SK-N-SH (cell line): ENCODE results near the gene CETN2. TPM values are rescaled to one million over a fixed set of nuclear protein-coding genes. Genes with fewer than 3 reads are reported as not detected.

Experiments
- CTCF ChIA-PET: fragments of 300-600, 350-600 bp; formaldehyde crosslinking; extraction: SDS; loops from one replicate; lab custom pipeline; 2021; lab: Yijun Ruan, JAX
- POLR2A ChIA-PET: fragments of 350-600 bp; sonication (Branson Sonifier 250); formaldehyde crosslinking; extraction: SDS; loops from one replicate; lab custom pipeline; 2020; ENCODE audit warnings: antibody characterized with exemption, inconsistent platforms; lab: Yijun Ruan, JAX
- DNase-seq: peaks from one replicate; pipeline ENCODE4 v3.0.0; 2012
- H2AFZ ChIP-seq: fragments of 200-600 bp; sonication (generic); 2 replicates; pipeline ENCODE4 v1.8.1; 2016; ENCODE audit warnings: antibody characterized with exemption, mild to moderate bottlenecking, low read depth
- H3F3A ChIP-seq: fragments of 200-600 bp; sonication (generic); replicated peaks from 2 replicates; pipeline ENCODE3; 2016; ENCODE audit warnings: antibody characterized with exemption, mild to moderate bottlenecking; ENCODE audit not compliant: insufficient read depth
- H3K27ac ChIP-seq, 2 experiments: fragments of 200-500 bp in 1 of 2; fragments of 200-600 bp in 1 of 2; sonication (Bioruptor generic) in 1 of 2; sonication (generic), shearing (Covaris generic) in 1 of 2; 2 replicates each; pipeline versions ENCODE4 v1.5.1 to v1.6.1; 2014 to 2016; ENCODE audit warnings: low read depth in 2 of 2, inconsistent platforms in 1 of 2, low read length in 1 of 2, mild to moderate bottlenecking in 1 of 2, mixed read lengths in 1 of 2
- H3K27me3 ChIP-seq: fragments of 200-600 bp; sonication (generic), shearing (Covaris generic); 2 replicates; pipeline ENCODE4 v1.6.1; 2016; ENCODE audit warnings: mixed run types; ENCODE audit not compliant: insufficient read depth
- H3K36me3 ChIP-seq, 2 experiments: fragments of 200-500 bp in 1 of 2; fragments of 200-600 bp in 1 of 2; sonication (Bioruptor generic) in 1 of 2; sonication (generic) in 1 of 2; replicated peaks in 1 of 2; 2 replicates each; pipeline versions ENCODE3 to v1.5.1; 2014 to 2016; ENCODE audit warnings: low read length in 1 of 2, mild to moderate bottlenecking in 1 of 2; ENCODE audit not compliant: insufficient read depth in 2 of 2, control insufficient read depth in 1 of 2
- H3K4me1 ChIP-seq, 2 experiments: fragments of 200-500 bp in 1 of 2; fragments of 200-600 bp in 1 of 2; sonication (Bioruptor generic) in 1 of 2; sonication (generic), shearing (Covaris generic) in 1 of 2; 2 replicates each; pipeline versions ENCODE4 v1.5.1 to v1.6.1; 2014 to 2016; ENCODE audit warnings: low read depth in 1 of 2, low read length in 1 of 2, mixed run types in 1 of 2; ENCODE audit not compliant: insufficient read depth in 2 of 2, control insufficient read depth in 1 of 2
- H3K4me2 ChIP-seq: fragments of 200-600 bp; sonication (generic), shearing (Covaris generic); 2 replicates; pipeline ENCODE4 v1.6.1; 2017; ENCODE audit warnings: mixed run types
- H3K4me3 ChIP-seq, 2 experiments: fragments of 200-500 bp in 1 of 2; fragments of 200-600 bp in 1 of 2; sonication (Bioruptor generic) in 1 of 2; sonication (generic), shearing (Covaris generic) in 1 of 2; 2 replicates each; pipeline versions ENCODE4 v1.5.1 to v1.8.1; 2014 to 2016; ENCODE audit warnings: low read depth in 2 of 2, inconsistent platforms in 1 of 2, low read length in 1 of 2, mild to moderate bottlenecking in 1 of 2, mixed read lengths in 1 of 2, moderate library complexity in 1 of 2
- H3K79me2 ChIP-seq: fragments of 200-600 bp; sonication (generic); 2 replicates; pipeline ENCODE4 v1.8.1; 2017; ENCODE audit warnings: mild to moderate bottlenecking; ENCODE audit not compliant: insufficient read depth
- H3K9ac ChIP-seq: fragments of 200-600 bp; sonication (generic); 2 replicates; pipeline ENCODE4 v1.6.1; 2017; ENCODE audit warnings: mixed run types
- H3K9me2 ChIP-seq: fragments of 200-600 bp; sonication (generic); 2 replicates; pipeline ENCODE4 v1.6.1; 2017; ENCODE audit warnings: mixed run types
- H3K9me3 ChIP-seq: fragments of 200-600 bp; sonication (generic); 2 replicates; pipeline ENCODE4 v1.6.1; 2017; ENCODE audit warnings: mixed run types, mild to moderate bottlenecking, moderate library complexity
- H4K20me1 ChIP-seq: fragments of 200-600 bp; sonication (generic); 2 replicates; pipeline ENCODE4 v1.6.1; 2017; ENCODE audit warnings: mild to moderate bottlenecking, mixed run types; ENCODE audit not compliant: insufficient read depth
- EP300 ChIP-seq, 2 experiments: IDR thresholded peaks; 2 replicates each; pipeline versions ENCODE4 v1.4.0 to v1.6.1; 2012; ENCODE audit warnings: borderline replicate concordance in 1 of 2, low read depth in 1 of 2, low read length in 1 of 2
- GABPA ChIP-seq: IDR thresholded peaks from 2 replicates; pipeline ENCODE4 v1.4.0; 2012; ENCODE audit warnings: low read depth, mild to moderate bottlenecking
- MEF2A ChIP-seq: IDR thresholded peaks from 2 replicates; pipeline ENCODE4 v1.4.0; 2012; ENCODE audit warnings: low read depth, borderline replicate concordance
- MXI1 ChIP-seq: IDR thresholded peaks from 2 replicates; pipeline ENCODE4 v1.6.1; 2012; ENCODE audit warnings: mild to moderate bottlenecking, low read depth, low read length, improper control_type of control experiment
- NRF1 ChIP-seq: IDR thresholded peaks from 2 replicates; pipeline ENCODE4 v1.6.1; 2012; ENCODE audit warnings: low read depth, mild to moderate bottlenecking, low read length
- POLR2AphosphoS5 ChIP-seq: IDR thresholded peaks from 2 replicates; pipeline ENCODE4 v1.6.1; 2012; ENCODE audit warnings: low read depth, low read length
- RFX5 ChIP-seq: IDR thresholded peaks from 2 replicates; pipeline ENCODE4 v1.6.1; 2012; ENCODE audit warnings: mild to moderate bottlenecking, improper control_type of control experiment, low read length
- SIN3A ChIP-seq: IDR thresholded peaks from 2 replicates; pipeline ENCODE4 v1.6.1; 2012; ENCODE audit warnings: low read depth, mild to moderate bottlenecking, low read length, moderate library complexity, borderline replicate concordance
- TEAD4 ChIP-seq: IDR thresholded peaks from 2 replicates; pipeline ENCODE4 v1.4.0; 2012; ENCODE audit warnings: mild to moderate bottlenecking, borderline replicate concordance; ENCODE audit not compliant: insufficient read depth
- YY1 ChIP-seq: IDR thresholded peaks from 2 replicates; pipeline ENCODE4 v1.4.0; 2012; ENCODE audit warnings: low read depth, mild to moderate bottlenecking
- WGBS: methylation state at CpG from one replicate; pipeline ENCODE4 v1.1.6; 2017; ENCODE audit warnings: low lambda C conversion rate; 5-methylcytosine and 5-hydroxymethylcytosine counted together
- polyA plus RNA-seq, 3 experiments: library from polyadenylated mRNA; depleted of rRNA; stranded (reverse); fragments of >200 nt; gene quantifications; 2 replicates each; pipeline ENCODE4 v1.2.3, GENCODE V29; 2012
- TF ChIP-seq, protein P1 (sequence below): IDR thresholded peaks from 2 replicates; pipeline ENCODE4 v1.4.0; 2012; ENCODE audit warnings: low read depth, borderline replicate concordance
- TF ChIP-seq, protein P2 (sequence below): IDR thresholded peaks from 2 replicates; pipeline ENCODE4 v1.4.0; 2012; ENCODE audit warnings: low read depth
- TF ChIP-seq, protein P3 (sequence below): IDR thresholded peaks from 2 replicates; pipeline ENCODE4; 2012
- TF ChIP-seq, protein P4 (sequence below): fragments of 150-350 bp; IDR thresholded peaks from 2 replicates; pipeline ENCODE4 v1.6.1; 2017; ENCODE audit warnings: antibody characterized with exemption, low read length, low read depth, borderline replicate concordance

Gene CETN2
- polyA plus RNA-seq, 1 of the 3 experiments (the other 2 are of a cell fraction), result 41.1 TPM

DNA sequence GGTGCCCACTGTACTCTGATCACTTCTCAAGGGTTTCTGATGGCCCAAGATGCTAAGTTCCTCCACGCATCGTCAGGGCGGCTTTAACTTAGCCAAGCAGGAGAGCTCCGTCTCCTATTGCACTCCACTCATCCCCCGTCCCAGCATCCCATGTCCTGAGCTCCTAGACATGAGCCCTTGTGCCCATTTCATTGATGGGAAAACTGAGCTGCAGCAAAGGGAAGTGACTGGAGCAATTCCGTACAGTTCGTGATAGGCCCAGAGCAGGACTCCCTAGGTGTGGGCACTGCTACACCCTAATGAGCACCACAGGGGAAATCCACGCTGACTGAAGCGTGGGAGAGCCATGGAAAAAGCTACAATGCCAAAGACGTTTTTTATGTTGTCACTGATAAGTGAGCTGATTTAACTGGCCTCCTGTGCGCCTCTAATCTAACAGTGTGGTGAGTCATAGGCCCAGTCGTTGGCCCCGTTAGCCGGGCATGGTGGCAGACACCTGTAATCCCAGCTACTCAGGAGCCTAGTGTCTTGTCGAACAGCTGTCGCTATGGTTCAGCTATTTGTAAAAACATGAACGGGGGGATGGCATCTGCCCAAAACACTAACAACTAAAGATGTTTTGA lies 15.2 kb upstream of the CETN2 start:
- Histone ChIP-seq H2AFZ (no peak overlapping the region), H3K9ac (no peak overlapping the region), H4K20me1 (no peaks in the 10 kb centered on the region; the same call in 1 of the 2 replicates), H3K4me3 (no peak overlapping the region), H3K9me3 (no peaks in the 10 kb centered on the region), H3K4me1 (no peaks in the 10 kb centered on the region), H3K36me3 (peaks cover 12 to 34% of the 10 kb centered on the region in 2 experiments), H3F3A (no peaks in the 10 kb centered on the region), H3K9me2 (no peaks in the 10 kb centered on the region), H3K27me3 (no peaks in the 10 kb centered on the region), H3K27ac (no peak overlapping the region), H3K79me2 (peaks cover 40% of the 10 kb centered on the region; the same call in 1 of the 2 replicates), H3K4me2 (no peak overlapping the region)
- TF ChIP-seq, protein P1, sequence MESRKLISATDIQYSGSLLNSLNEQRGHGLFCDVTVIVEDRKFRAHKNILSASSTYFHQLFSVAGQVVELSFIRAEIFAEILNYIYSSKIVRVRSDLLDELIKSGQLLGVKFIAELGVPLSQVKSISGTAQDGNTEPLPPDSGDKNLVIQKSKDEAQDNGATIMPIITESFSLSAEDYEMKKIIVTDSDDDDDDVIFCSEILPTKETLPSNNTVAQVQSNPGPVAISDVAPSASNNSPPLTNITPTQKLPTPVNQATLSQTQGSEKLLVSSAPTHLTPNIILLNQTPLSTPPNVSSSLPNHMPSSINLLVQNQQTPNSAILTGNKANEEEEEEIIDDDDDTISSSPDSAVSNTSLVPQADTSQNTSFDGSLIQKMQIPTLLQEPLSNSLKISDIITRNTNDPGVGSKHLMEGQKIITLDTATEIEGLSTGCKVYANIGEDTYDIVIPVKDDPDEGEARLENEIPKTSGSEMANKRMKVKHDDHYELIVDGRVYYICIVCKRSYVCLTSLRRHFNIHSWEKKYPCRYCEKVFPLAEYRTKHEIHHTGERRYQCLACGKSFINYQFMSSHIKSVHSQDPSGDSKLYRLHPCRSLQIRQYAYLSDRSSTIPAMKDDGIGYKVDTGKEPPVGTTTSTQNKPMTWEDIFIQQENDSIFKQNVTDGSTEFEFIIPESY, result no peak
- TF ChIP-seq, protein P2, sequence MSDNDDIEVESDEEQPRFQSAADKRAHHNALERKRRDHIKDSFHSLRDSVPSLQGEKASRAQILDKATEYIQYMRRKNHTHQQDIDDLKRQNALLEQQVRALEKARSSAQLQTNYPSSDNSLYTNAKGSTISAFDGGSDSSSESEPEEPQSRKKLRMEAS, result no peak
- no peak for DNase-seq
- POLR2A ChIA-PET, result no interaction called here
- WGBS, result 94% methylated on average over 16 of the region's 17 CpGs
- CTCF ChIA-PET, result no interaction called here

DNA sequence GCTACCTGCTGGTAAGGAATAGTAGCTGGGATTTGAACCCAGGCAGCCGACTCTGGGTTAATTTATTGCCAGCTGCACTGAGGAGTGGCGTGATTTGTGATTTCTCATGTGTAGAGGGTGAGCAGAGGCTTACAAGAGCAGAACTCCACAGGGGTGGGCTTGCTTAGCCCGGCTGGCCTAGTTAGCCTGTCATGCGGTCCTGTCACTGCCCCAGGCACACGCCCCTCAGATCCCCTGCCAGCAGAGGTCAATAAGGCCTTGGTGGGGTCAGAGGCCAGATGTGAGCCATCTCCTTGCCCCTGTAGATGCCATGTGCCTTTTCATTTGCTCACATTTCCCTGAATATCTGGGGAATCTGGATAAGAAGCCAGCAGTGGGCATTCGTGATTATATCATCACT lies 13.7 kb upstream of the CETN2 start:
- no peaks in the 10 kb centered on the region for H3K9me3 ChIP-seq
- no peak overlapping the region for H2AFZ ChIP-seq
- peaks cover 51% of the 10 kb centered on the region; the same call in 1 of the 2 replicates for H3K79me2 ChIP-seq
- H3K9ac ChIP-seq, result no peak overlapping the region
- no peaks in the 10 kb centered on the region for H3K9me2 ChIP-seq
- H3K4me3 ChIP-seq, result no peak overlapping the region
- no peaks in the 10 kb centered on the region for H3K4me1 ChIP-seq
- peaks cover 9 to 24% of the 10 kb centered on the region in 2 experiments for H3K36me3 ChIP-seq
- POLR2A ChIA-PET, result interaction anchor here (1.1 kb wide), 1 partner anchor 13 kb away, joined by 3 read pairs; the partner anchor contains the start of genes CETN2 and NSDHL
- no peaks in the 10 kb centered on the region; the same call in 1 of the 2 replicates for H4K20me1 ChIP-seq
- no peaks in the 10 kb centered on the region for H3K27me3 ChIP-seq
- H3F3A ChIP-seq, result no peaks in the 10 kb centered on the region
- TF ChIP-seq POLR2AphosphoS5 (no peak), YY1 (no peak), MXI1 (no peak), GABPA (no peak), TEAD4 (no peak), SIN3A (no peak), NRF1 (no peak), EP300 (IDR thresholded peaks at IDR 0.05; ENCODE audit: borderline replicate concordance in 1 of 2, low read depth in 1 of 2, low read length in 1 of 2) (no peak), RFX5 (no peak), MEF2A (no peak)
- TF ChIP-seq, protein P3, sequence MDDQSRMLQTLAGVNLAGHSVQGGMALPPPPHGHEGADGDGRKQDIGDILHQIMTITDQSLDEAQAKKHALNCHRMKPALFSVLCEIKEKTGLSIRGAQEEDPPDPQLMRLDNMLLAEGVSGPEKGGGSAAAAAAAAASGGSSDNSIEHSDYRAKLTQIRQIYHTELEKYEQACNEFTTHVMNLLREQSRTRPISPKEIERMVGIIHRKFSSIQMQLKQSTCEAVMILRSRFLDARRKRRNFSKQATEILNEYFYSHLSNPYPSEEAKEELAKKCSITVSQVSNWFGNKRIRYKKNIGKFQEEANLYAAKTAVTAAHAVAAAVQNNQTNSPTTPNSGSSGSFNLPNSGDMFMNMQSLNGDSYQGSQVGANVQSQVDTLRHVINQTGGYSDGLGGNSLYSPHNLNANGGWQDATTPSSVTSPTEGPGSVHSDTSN, result no peak
- TF ChIP-seq, protein P4, sequence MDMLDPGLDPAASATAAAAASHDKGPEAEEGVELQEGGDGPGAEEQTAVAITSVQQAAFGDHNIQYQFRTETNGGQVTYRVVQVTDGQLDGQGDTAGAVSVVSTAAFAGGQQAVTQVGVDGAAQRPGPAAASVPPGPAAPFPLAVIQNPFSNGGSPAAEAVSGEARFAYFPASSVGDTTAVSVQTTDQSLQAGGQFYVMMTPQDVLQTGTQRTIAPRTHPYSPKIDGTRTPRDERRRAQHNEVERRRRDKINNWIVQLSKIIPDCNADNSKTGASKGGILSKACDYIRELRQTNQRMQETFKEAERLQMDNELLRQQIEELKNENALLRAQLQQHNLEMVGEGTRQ, result no peak
- CTCF ChIA-PET, result interaction anchor here (0.6 to 1.5 kb wide), 2 partner anchors 23 to 28 kb away, joined by 3 to 5 read pairs; no protein-coding TSS in a partner anchor
- no peak overlapping the region for H3K4me2 ChIP-seq
- WGBS, result 90% methylated on average over 4 of the region's 6 CpGs
- no peak for DNase-seq
- H3K27ac ChIP-seq, result no peak overlapping the region
